OCI-LY7 (cell line): ENCODE data around the gene SPATA3. TPM values are rescaled to one million over a fixed set of nuclear protein-coding genes. Genes with fewer than 3 reads are reported as not detected.

ENCODE experiments used
- BruUV-seq: library from RNA; stranded (reverse); fragments of 400-500 nt; replicated peaks from 2 replicates; lab custom pipeline; 2021; lab: Mats Ljungman, UMichigan
- CTCF ChIA-PET: fragments of 300-600 bp; sonication (Branson Sonifier 250); formaldehyde crosslinking; loops from one replicate; lab custom pipeline; 2022; ENCODE audit warnings: antibody characterized with exemption; ENCODE audit not compliant: unreplicated experiment; lab: Charles Lee
- POLR2A ChIA-PET: fragments of 300-600 bp; sonication (Branson Sonifier 250); formaldehyde crosslinking; loops from one replicate; lab custom pipeline; 2022; ENCODE audit warnings: antibody characterized with exemption; lab: Charles Lee
- DNase-seq: peaks from one replicate; pipeline ENCODE4 v3.0.0-alpha.2; 2015; ENCODE audit warnings: low spot score
- H2AFZ ChIP-seq: fragments of 200-600 bp; sonication (generic), shearing (Covaris generic); 2 replicates; pipeline ENCODE4 v1.6.1; 2014; ENCODE audit warnings: mild to moderate bottlenecking, antibody characterized with exemption, low read length, moderate library complexity
- H3K27ac ChIP-seq: fragments of 200-600 bp; sonication (generic); 2 replicates; pipeline ENCODE4 v1.5.1; 2014; ENCODE audit warnings: mixed run types, low read depth, mild to moderate bottlenecking, moderate library complexity, low read length, inconsistent platforms; ENCODE audit not compliant: poor library complexity, severe bottlenecking
- H3K36me3 ChIP-seq: fragments of 200-600 bp; sonication (generic); 2 replicates; pipeline ENCODE4 v1.6.1; 2014; ENCODE audit warnings: mild to moderate bottlenecking, antibody characterized with exemption, low read length, moderate library complexity, mixed read lengths; ENCODE audit not compliant: insufficient read depth
- H3K4me1 ChIP-seq: fragments of 200-600 bp; sonication (generic); 2 replicates; pipeline ENCODE4 v1.5.1; 2014; ENCODE audit warnings: mild to moderate bottlenecking, low read length; ENCODE audit not compliant: insufficient read depth, poor library complexity, severe bottlenecking
- H3K4me2 ChIP-seq: fragments of 200-600 bp; sonication (generic); 2 replicates; pipeline ENCODE4 v1.6.1; 2014; ENCODE audit warnings: mild to moderate bottlenecking, low read length
- H3K4me3 ChIP-seq: fragments of 200-600 bp; sonication (generic); 2 replicates; pipeline ENCODE4 v1.5.1; 2014; ENCODE audit warnings: mild to moderate bottlenecking, low read depth, low read length; ENCODE audit not compliant: poor library complexity, severe bottlenecking
- H3K79me2 ChIP-seq: fragments of 200-600 bp; sonication (generic); 2 replicates; pipeline ENCODE4 v1.6.1; 2016; ENCODE audit warnings: low read depth, mild to moderate bottlenecking, low read length, moderate library complexity, mixed read lengths; ENCODE audit not compliant: insufficient read depth
- H3K9me2 ChIP-seq: fragments of 200-600 bp; sonication (generic); 2 replicates; pipeline ENCODE4 v1.6.1; 2016; ENCODE audit warnings: mild to moderate bottlenecking, low read length, mixed read lengths; ENCODE audit not compliant: insufficient read depth
- H3K9me3 ChIP-seq: fragments of 200-600 bp; sonication (generic); 2 replicates; pipeline ENCODE4 v1.6.1; 2014; ENCODE audit warnings: mild to moderate bottlenecking, mixed run types, low read length, mixed read lengths
- H4K20me1 ChIP-seq: fragments of 200-600 bp; sonication (generic); 2 replicates; pipeline ENCODE4 v1.6.1; 2014; ENCODE audit warnings: mild to moderate bottlenecking, antibody characterized with exemption, low read length, moderate library complexity, mixed read lengths; ENCODE audit not compliant: insufficient read depth
- EZH2phosphoT487 ChIP-seq: fragments of 200-600 bp; sonication (generic); IDR thresholded peaks from 2 replicates; pipeline ENCODE4 v1.6.1; 2018; ENCODE audit warnings: low read depth, borderline replicate concordance, mild to moderate bottlenecking, mixed run types, antibody characterized with exemption, low read length, moderate library complexity, mixed read lengths
- intact Hi-C: fragments of 100-400 bp; cut with micrococcal nuclease; formaldehyde crosslinking; loops from one replicate; pipeline ENCODE4 v1.10.0; 2022; ENCODE audit not compliant: unreplicated experiment
- total RNA-seq, 2 experiments: library from RNA; depleted of rRNA in 1 of 2; stranded (reverse); fragments of >200 nt in 1 of 2; shearing (Covaris generic) in 1 of 2; gene quantifications; 2 replicates each; pipeline ENCODE4 v1.2.3, GENCODE V29; 2014 to 2022
- TF ChIP-seq, protein P1 (sequence below): fragments of 200-600 bp; sonication (generic); conservative IDR thresholded peaks from 2 replicates; pipeline ENCODE4 v1.5.1; 2014; ENCODE audit warnings: mild to moderate bottlenecking, antibody characterized with exemption, low read length, moderate library complexity, mixed read lengths

The SPATA3 gene
- total RNA-seq, 2 experiments from 2014 or later, result not detected

DNA sequence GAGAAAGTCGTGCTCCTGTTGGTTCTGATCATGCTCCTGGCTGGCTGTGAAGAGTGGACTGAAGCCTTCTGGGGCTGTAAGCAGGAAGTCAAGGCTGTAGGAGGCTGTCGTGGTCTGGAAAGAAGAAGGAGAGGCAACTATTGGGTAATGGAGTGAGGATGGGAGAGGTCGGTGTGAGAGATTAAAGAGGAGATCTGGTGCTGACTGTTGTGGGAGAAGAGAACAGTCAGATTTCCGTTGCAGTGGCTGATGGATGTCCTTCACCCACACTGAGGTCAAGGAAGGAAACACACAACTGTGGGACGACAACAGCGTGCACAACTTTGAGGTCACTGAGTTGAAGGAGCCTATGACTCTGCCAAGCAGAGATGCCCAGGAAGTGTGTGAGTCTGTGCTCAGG lies 57.9 kb downstream of the SPATA3 start:
- no peak for DNase-seq

DNA sequence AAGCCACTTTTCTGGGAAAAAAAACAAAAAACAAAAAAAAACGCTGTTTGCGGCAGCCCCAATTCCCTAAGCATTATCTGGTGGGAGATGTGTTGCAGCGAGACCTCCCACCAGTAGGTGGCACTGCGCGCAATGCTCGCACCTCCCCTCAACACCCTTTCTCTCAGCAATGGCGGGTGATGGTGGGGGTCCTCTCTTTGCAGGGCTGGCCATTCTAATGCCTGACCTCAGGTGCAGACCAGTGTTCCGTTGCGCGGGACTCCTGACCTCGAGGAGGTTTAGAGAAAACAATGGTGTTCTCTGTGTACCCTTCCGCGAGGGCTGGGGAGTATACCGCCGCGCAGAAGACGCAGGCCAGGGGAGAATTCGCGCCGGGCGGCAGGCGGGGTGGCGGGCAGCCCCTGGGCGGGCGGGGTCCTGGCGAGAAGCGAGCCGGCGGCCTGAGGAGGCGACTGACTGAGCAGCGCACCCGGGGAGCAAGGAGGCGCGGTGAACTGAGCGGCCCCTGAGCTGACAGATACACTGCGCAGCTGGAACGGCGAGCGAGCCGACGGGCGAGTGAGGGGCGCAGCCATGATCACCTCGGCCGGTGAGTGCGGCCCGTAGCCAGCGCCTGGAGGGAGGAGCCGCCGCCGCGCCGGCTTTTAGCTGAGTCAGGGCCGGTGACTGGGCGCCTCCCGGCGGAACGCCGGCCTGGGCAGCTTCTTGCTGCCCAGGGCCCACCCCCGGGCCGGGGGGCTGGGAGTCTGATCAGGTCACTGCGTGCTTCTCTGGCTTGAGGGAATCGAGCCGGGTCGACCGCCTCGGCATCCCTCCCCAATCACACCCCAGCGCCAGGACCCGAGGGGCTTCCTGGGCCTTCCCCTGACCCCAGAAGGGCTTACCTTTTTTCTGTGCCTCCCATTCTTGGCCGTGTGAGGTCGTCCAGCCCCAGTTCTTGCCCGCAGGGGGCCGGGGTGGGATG lies 60.8 kb downstream of the SPATA3 start, which contains the start of gene PSMD1:
Gene PSMD1, plus strand, starts transcription at position 415 of the 964 bp plus-strand sequence. Its CDS starts 159 bp downstream, at position 574.
- H3K4me3 ChIP-seq, result peak within 1 kb of the TSS; percentile 99
- H3K79me2 ChIP-seq, result peaks cover 48% of the 10 kb centered on the region
- peak within 1 kb of the TSS; percentile 47 for H3K27ac ChIP-seq
- ChIA-PET CTCF (interaction anchor here (0.6 to 0.7 kb wide), 3 partner anchors 45 to 831 kb away, joined by 3 to 6 read pairs (median 5); partner anchors contain the start of gene SP140), POLR2A (interaction anchor here (0.5 to 1.9 kb wide), 2 partner anchors 13 to 150 kb away, joined by 3 to 5 read pairs; no protein-coding TSS in a partner anchor)
- H3K9me2 ChIP-seq, result no peaks in the 10 kb centered on the region
- H4K20me1 ChIP-seq, result peaks cover 27% of the 10 kb centered on the region
- TF ChIP-seq EZH2phosphoT487, result no peak
- TF ChIP-seq, protein P1, sequence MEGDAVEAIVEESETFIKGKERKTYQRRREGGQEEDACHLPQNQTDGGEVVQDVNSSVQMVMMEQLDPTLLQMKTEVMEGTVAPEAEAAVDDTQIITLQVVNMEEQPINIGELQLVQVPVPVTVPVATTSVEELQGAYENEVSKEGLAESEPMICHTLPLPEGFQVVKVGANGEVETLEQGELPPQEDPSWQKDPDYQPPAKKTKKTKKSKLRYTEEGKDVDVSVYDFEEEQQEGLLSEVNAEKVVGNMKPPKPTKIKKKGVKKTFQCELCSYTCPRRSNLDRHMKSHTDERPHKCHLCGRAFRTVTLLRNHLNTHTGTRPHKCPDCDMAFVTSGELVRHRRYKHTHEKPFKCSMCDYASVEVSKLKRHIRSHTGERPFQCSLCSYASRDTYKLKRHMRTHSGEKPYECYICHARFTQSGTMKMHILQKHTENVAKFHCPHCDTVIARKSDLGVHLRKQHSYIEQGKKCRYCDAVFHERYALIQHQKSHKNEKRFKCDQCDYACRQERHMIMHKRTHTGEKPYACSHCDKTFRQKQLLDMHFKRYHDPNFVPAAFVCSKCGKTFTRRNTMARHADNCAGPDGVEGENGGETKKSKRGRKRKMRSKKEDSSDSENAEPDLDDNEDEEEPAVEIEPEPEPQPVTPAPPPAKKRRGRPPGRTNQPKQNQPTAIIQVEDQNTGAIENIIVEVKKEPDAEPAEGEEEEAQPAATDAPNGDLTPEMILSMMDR, result peak; percentile 94
- DNase-seq, result peak; percentile 95
- BruUV-seq, result no TSS peak
- peaks cover 24% of the 10 kb centered on the region for H3K36me3 ChIP-seq
- H3K4me2 ChIP-seq, result peak within 1 kb of the TSS; percentile 92
- no peaks in the 10 kb centered on the region for H3K9me3 ChIP-seq
- H3K4me1 ChIP-seq, result peaks cover 33% of the 10 kb centered on the region
- intact Hi-C loops, result no loop called here
- H2AFZ ChIP-seq, result peak within 1 kb of the TSS; percentile 59

More for the DNA sequence above, 57.9 kb downstream of the SPATA3 start:
- H3K4me1 ChIP-seq, result peaks cover 19% of the 10 kb centered on the region
- no peak overlapping the region; the same call in 1 of the 2 replicates for H2AFZ ChIP-seq
- no peaks in the 10 kb centered on the region; the same call in 1 of the 2 replicates for H3K36me3 ChIP-seq
- H3K79me2 ChIP-seq, result peaks cover 21% of the 10 kb centered on the region
- peaks cover 16% of the 10 kb centered on the region for H4K20me1 ChIP-seq
- no TSS peak for BruUV-seq
- ChIA-PET POLR2A (interaction anchor here (0.7 kb wide), 1 partner anchor 156 kb away, joined by 6 read pairs; no protein-coding TSS in a partner anchor), CTCF (no interaction called here)
- no peak overlapping the region for H3K4me3 ChIP-seq
- H3K27ac ChIP-seq, result no peak overlapping the region
- H3K9me2 ChIP-seq, result no peaks in the 10 kb centered on the region
- TF ChIP-seq, protein P1, result no peak
- no peak for TF ChIP-seq EZH2phosphoT487
- H3K9me3 ChIP-seq, result no peaks in the 10 kb centered on the region
- H3K4me2 ChIP-seq, result no peak overlapping the region
- intact Hi-C loops, result no loop called here
